Pancreas (tissue), 10 donors: ENCODE results near the gene AACS. TPM values are rescaled to one million over a fixed set of nuclear protein-coding genes. Genes with fewer than 3 reads are reported as not detected.

Experiments
- ATAC-seq, 4 donors: fragments of 200-7000 bp; cut with Tn5 transposase; one replicate each; pipeline versions ENCODE4 v1.8.0 to v1.9.1; 2020; ENCODE audit warnings: mild to moderate bottlenecking in 4 of 4, moderate library complexity in 4 of 4
- DNase-seq, 6 donors: peaks; one replicate each; pipeline ENCODE4 v3.0.0-alpha.2; 2020
- FAIRE-seq: peaks from 2 replicates; lab custom pipeline; 2012; peaks lifted over from hg19 to GRCh38; lab: Jason Lieb, UNC
- H3K27ac ChIP-seq, 4 donors: fragments of 200-600 bp; sonication (generic); 1 replicate in 3 of 4; 2 replicates in 1 of 4; pipeline versions ENCODE4 v1.5.0 to v1.8.0; 2020
- H3K27me3 ChIP-seq, 4 donors: fragments of 200-600 bp; one replicate each; pipeline ENCODE4 v1.8.0; 2021
- H3K36me3 ChIP-seq, 3 donors: fragments of 200-600 bp; sonication (generic) in 1 of 3; one replicate each; pipeline versions ENCODE4 v1.5.0 to v1.8.0; 2020 to 2021
- H3K4me1 ChIP-seq, 3 donors: fragments of 200-600 bp; one replicate each; pipeline ENCODE4 v1.8.0; 2021
- H3K4me3 ChIP-seq, 4 donors: fragments of 200-600 bp; sonication (generic) in 2 of 4; one replicate each; pipeline versions ENCODE4 v1.5.0 to v1.8.0; 2020 to 2021
- H3K9me3 ChIP-seq, 4 donors: fragments of 200-600 bp; one replicate each; pipeline ENCODE4 v1.8.0; 2021
- WGBS, 2 donors: extraction: QIAGEN DNeasy Blood & Tissue Kit; methylation state at CpG; one replicate each; pipeline ENCODE4 v1.1.7; 2013; 5-methylcytosine and 5-hydroxymethylcytosine counted together
- intact Hi-C, 3 donors: fragments of 100-400 bp; cut with DNase I; formaldehyde crosslinking; loops; one replicate each; pipeline versions ENCODE4 v1.11.1 to v1.14.2; 2022
- polyA plus RNA-seq, 2 donors: library from polyadenylated mRNA; stranded (reverse); fragments of 200-250 nt; gene quantifications; one replicate each; pipeline ENCODE4 v1.2.3, GENCODE V29; 2013
- total RNA-seq, 6 donors: library from RNA; stranded (reverse); fragmentation: NEBNext Ultra II Directional in 4 of 6; extraction: Animal tissue kit (Norgen Biotek cat#: 25700) in 4 of 6; gene quantifications; one replicate each; pipeline versions ENCODE4 v1.2.1 to v1.2.4, GENCODE V29; 2021 to 2023
- TF ChIP-seq, protein P1 (sequence below), 4 donors: fragments of 200-600 bp; sonication (generic) in 3 of 4; IDR thresholded peaks; one replicate each; pipeline versions ENCODE4 v1.5.0 to v1.8.0; 2021; ENCODE audit warnings: antibody characterized with exemption in 4 of 4
- donor health status: healthy with polysubstance abuse.
- donor health status: DM: no; HTN: no; CAD: no; lungs with moderate emphysema.
- donor health status: DM: no; HTN: no; CAD: no.
- donor health status: control.
- donor health status: control.
- donor health status: Bipolar disorder and iron deficiency.
- donor health status: DM: yes; HTN: yes; CAD: no.
- donor health status: DM: no; HTN: no; CAD: no.
- donor health status: DM: no; HTN: no; CAD: no.
- donor health status: DM: yes; HTN: yes; CAD: no.

The AACS gene
- total and polyA plus RNA-seq, 8 donors: 11.0 to 21.4 (median 15.5) TPM

DNA sequence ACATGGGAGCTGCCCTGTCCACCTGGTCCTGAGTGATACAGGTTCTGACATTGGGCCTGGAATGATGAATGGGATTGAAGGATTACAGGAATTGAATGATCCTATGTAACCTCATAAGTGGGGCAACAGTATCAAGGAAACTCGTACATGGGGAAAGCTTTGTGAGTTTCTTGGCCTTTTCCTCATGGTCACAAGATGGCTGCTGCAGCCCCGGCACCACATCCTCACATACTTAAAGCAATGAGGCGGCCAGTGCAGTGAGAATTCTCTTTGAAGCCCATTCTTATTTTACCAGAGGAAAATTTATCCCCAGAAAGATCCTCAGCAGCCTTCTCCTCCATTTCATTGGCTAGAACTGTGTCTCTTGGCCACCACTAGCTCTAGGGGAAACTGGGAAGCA lies 91.9 kb downstream of the AACS start:
- Histone ChIP-seq H3K27ac (no peak overlapping the region), H3K4me3 (no peak overlapping the region), H3K27me3 (no peaks in the 10 kb centered on the region), H3K4me1 (no peaks in the 10 kb centered on the region), H3K36me3 (no peaks in the 10 kb centered on the region), H3K9me3 (no peaks in the 10 kb centered on the region)
- whole genome bisulfite sequencing, 2 donors: 75 to 81% methylated on average over 3 of the region's 3 CpGs
- TF ChIP-seq, protein P1, sequence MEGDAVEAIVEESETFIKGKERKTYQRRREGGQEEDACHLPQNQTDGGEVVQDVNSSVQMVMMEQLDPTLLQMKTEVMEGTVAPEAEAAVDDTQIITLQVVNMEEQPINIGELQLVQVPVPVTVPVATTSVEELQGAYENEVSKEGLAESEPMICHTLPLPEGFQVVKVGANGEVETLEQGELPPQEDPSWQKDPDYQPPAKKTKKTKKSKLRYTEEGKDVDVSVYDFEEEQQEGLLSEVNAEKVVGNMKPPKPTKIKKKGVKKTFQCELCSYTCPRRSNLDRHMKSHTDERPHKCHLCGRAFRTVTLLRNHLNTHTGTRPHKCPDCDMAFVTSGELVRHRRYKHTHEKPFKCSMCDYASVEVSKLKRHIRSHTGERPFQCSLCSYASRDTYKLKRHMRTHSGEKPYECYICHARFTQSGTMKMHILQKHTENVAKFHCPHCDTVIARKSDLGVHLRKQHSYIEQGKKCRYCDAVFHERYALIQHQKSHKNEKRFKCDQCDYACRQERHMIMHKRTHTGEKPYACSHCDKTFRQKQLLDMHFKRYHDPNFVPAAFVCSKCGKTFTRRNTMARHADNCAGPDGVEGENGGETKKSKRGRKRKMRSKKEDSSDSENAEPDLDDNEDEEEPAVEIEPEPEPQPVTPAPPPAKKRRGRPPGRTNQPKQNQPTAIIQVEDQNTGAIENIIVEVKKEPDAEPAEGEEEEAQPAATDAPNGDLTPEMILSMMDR (IDR thresholded peaks at IDR 0.05): no peak
- DNase-seq (no peak), ATAC-seq (no peak), FAIRE-seq (no peak)
- intact Hi-C loops: no loop called here

DNA sequence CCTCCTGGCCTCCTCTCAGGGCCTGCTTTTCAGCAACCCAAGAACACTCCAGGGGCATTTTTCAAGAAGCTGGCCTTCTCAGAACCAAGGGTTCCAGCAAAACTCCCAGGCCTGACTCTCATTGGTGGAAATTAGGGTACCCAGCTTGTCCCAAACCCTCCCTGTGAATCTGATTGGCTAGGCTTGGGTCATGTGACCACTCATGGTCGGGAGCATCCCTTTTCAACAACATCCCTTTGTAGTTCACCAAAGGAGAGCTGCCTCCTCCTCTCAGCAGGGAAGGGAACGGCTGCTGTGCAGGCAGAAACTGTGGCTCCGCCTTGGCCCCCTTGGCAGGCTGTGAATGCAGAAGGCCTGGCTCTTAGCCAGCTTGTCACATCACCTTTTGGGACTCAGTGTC lies 94.5 kb downstream of the AACS start:
- FAIRE-seq (no peak), DNase-seq (no peak), ATAC-seq (no peak)
- Histone ChIP-seq H3K4me3 (no peak overlapping the region), H3K27ac (no peak overlapping the region), H3K27me3 (no peaks in the 10 kb centered on the region), H3K9me3 (no peaks in the 10 kb centered on the region), H3K36me3 (no peaks in the 10 kb centered on the region), H3K4me1 (no peaks in the 10 kb centered on the region)
- WGBS, 2 donors: 62 to 75% methylated on average over 3 of the region's 3 CpGs
- TF ChIP-seq, protein P1 (IDR thresholded peaks at IDR 0.05): no peak
- intact Hi-C loops: no loop called here

DNA sequence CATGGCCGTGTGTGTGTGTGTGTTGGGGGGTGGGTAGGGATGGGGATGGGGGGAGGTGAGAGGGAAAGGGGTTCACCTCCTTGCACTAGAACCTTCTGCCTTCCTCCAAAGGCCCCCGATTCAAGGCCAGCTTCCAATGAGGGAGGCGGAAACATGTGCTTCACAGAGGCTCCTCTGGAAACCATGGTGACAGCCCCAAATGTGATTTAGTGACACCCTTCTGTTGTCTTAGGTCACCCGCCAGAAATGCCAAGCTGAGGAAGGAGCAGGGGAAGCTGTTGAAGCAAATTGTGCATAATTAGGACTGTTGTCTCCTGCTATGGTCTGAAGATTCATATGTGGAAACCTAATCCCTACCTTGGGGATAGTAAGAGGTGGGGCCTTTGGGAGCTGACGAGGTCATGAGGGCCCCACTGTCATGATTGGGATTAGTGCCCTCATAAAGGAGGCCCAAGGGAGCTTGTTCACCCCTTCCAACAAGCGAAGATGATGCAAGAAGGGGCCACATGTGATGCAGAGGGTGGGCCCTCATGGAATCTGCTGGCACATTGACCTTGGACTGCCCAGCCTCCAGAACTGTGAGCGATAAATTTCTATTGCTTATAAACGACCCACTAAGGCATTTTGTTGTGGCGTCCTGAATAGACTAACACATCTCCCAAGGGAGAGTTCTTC lies 95.2 kb downstream of the AACS start:
- FAIRE-seq: no peak
- Histone ChIP-seq H3K27me3 (no peaks in the 10 kb centered on the region), H3K4me3 (no peak overlapping the region), H3K27ac (no peak overlapping the region), H3K9me3 (no peaks in the 10 kb centered on the region), H3K36me3 (no peaks in the 10 kb centered on the region), H3K4me1 (no peaks in the 10 kb centered on the region)
- TF ChIP-seq, protein P1 (IDR thresholded peaks at IDR 0.05): no peak
- intact Hi-C loops: no loop called here
- ATAC-seq: no peak
- no peak for DNase-seq
- WGBS, 2 donors: 77 to 87% methylated on average over 9 of the region's 9 CpGs

DNA sequence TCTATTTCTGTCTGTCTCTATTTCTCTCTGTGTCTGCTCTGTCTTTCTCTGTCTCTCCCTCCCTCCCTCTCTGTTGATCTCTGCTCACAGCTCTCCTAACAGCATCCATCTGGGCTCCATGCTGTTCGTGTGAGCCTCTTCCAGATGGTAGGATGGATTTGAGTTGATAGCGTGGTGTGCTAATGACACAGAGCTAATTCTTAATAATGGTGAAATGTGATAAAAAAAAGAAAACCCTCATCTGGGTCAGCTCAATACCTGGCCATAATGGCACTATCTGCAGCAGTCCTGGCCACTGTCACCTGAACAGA lies 96.4 kb downstream of the AACS start:
- H3K27ac ChIP-seq: no peak overlapping the region
- intact Hi-C loops: no loop called here
- H3K9me3 ChIP-seq: no peaks in the 10 kb centered on the region
- FAIRE-seq (no peak), ATAC-seq (no peak), DNase-seq (no peak)
- no peak overlapping the region for H3K4me3 ChIP-seq
- 37 to 38% methylated on average over 2 of the region's 2 CpGs for WGBS, 2 donors
- no peaks in the 10 kb centered on the region for H3K36me3 ChIP-seq
- no peaks in the 10 kb centered on the region for H3K4me1 ChIP-seq
- no peaks in the 10 kb centered on the region for H3K27me3 ChIP-seq
- TF ChIP-seq, protein P1 (IDR thresholded peaks at IDR 0.05): no peak

DNA sequence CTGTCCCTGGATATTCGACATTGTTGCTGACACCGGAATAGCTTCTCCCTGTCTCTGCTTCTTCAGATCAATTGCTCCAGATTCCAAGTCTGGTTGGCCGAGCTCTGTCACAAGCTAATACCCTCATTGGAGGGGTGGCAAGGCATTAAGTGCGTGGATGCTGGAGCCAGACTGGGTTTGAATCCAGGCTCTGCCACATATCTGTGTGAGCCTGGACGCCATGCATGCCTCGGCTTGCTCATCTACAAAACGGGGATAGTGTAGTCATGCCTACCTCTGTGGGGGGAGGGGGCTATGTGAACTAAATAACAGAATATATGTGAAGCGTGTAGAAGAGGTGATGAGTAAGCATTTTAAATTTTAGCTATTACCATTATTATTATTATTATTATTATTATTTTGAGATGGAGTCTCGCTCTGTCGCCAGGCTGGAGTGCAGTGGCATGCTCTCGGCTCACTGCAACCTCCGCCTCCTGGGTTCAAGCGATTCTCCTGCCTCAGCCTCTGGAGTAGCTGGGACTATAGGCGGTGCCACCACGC lies 97.3 kb downstream of the AACS start:
- Histone ChIP-seq H3K9me3 (no peaks in the 10 kb centered on the region), H3K4me1 (no peaks in the 10 kb centered on the region), H3K4me3 (no peak overlapping the region), H3K27me3 (no peaks in the 10 kb centered on the region), H3K27ac (no peak overlapping the region), H3K36me3 (no peaks in the 10 kb centered on the region)
- DNase-seq (no peak), ATAC-seq (no peak), FAIRE-seq (no peak)
- TF ChIP-seq, protein P1 (IDR thresholded peaks at IDR 0.05): no peak
- intact Hi-C loops: no loop called here
- WGBS, 2 donors: 78 to 84% methylated on average over 15 of the region's 15 CpGs
